H1 (cell line): ENCODE measurements around the gene IARS2. TPM values are rescaled to one million over a fixed set of nuclear protein-coding genes. Genes with fewer than 3 reads are reported as not detected.

ENCODE experiments used
- CHD7 ChIP-seq: fragments of 300-600 bp; sonication (generic); IDR thresholded peaks from 2 replicates; pipeline ENCODE4 v1.7.1; 2012; ENCODE audit warnings: low read length, moderate library complexity, mild to moderate bottlenecking, inconsistent platforms; ENCODE audit not compliant: insufficient replicate concordance
- NANOG ChIP-seq: IDR thresholded peaks from 2 replicates; pipeline ENCODE4 v1.6.1; 2011; ENCODE audit warnings: low read length, low read depth, mild to moderate bottlenecking, inconsistent platforms; ENCODE audit not compliant: insufficient read depth, poor library complexity, severe bottlenecking
- NRF1 ChIP-seq: IDR thresholded peaks from 2 replicates; pipeline ENCODE4 v1.6.1; 2011; ENCODE audit warnings: mild to moderate bottlenecking, low read depth, low read length, improper control_type of control experiment
- SIN3A ChIP-seq, 2 experiments: IDR thresholded peaks in 1 of 2; conservative IDR thresholded peaks in 1 of 2; 2 replicates each; pipeline ENCODE4 v1.6.1; 2011 to 2012; ENCODE audit warnings: low read length in 2 of 2, improper control_type of control experiment in 1 of 2, low read depth in 1 of 2, mild to moderate bottlenecking in 1 of 2
- SP1 ChIP-seq: IDR thresholded peaks from 2 replicates; pipeline ENCODE4 v1.6.1; 2011; ENCODE audit warnings: low read depth, low read length
- polyA plus RNA-seq, 7 experiments: library from polyadenylated mRNA; depleted of rRNA in 3 of 7; stranded (reverse) in 5 of 7; unstranded in 2 of 7; fragments of >200 nt in 5 of 7; fragments of 200-250 nt in 2 of 7; gene quantifications; 1 replicate in 5 of 7; 2 replicates in 1 of 7; 4 replicates in 1 of 7; pipeline versions ENCODE4 v1.2.1 to v1.2.3, GENCODE V29; 2011 to 2013; ENCODE audit warnings: missing spikeins in 2 of 7, mixed read lengths in 2 of 7
- total RNA-seq: library from RNA; stranded (reverse); fragmentation: NEBNext Ultra II Directional; extraction: Animal tissue kit (Norgen Biotek cat#: 25700); gene quantifications from 2 replicates; pipeline ENCODE4 v1.2.1, GENCODE V29; 2021

IARS2 gene
- total and polyA plus RNA-seq, 2 of the 8 experiments (the other 6 are each of a cell fraction or from before 2014, with no cell fraction given) = 15.0 to 69.8 TPM

- TF ChIP-seq CHD7 = no peak
- TF ChIP-seq SP1 = no peak
- TF ChIP-seq NRF1 = no peak
- TF ChIP-seq SIN3A (conservative IDR thresholded peaks at IDR 0.05 in 1 of 2, IDR thresholded peaks at IDR 0.05 in 1 of 2; ENCODE audit: low read depth in 1 of 2, low read length in 2 of 2) = no peak
- TF ChIP-seq NANOG = no peak
Measured at GRCh38 chr1:220129479-220130210, 35.7 kb downstream of the IARS2 start (continued).
